Smooth muscle cell (in vitro differentiated cells): ENCODE measurements around the gene ZDHHC16. TPM values are rescaled to one million over a fixed set of nuclear protein-coding genes. Genes with fewer than 3 reads are reported as not detected.

Experiments used
- DNase-seq: peaks from one replicate; lab custom pipeline; 2025; ENCODE audit not compliant: unreplicated experiment; lab: John Stamatoyannopoulos, UW
- H2AFZ ChIP-seq: fragments of 200-600 bp; sonication (generic); 2 replicates; pipeline ENCODE4 v1.6.0; 2016; ENCODE audit warnings: antibody characterized with exemption, low read depth, mild to moderate bottlenecking
- H3F3A ChIP-seq: fragments of 200-600 bp; sonication (generic); 2 replicates; pipeline ENCODE4 v1.6.0; 2017; ENCODE audit warnings: antibody characterized with exemption, low read depth
- H3K27ac ChIP-seq: fragments of 200-600 bp; sonication (generic); 2 replicates; pipeline ENCODE4 v1.5.1; 2016; ENCODE audit warnings: low read depth, mild to moderate bottlenecking
- H3K27me3 ChIP-seq: fragments of 200-600 bp; sonication (generic); 2 replicates; pipeline ENCODE4 v1.6.1; 2016; ENCODE audit warnings: low read depth, mild to moderate bottlenecking
- H3K36me3 ChIP-seq: fragments of 200-600 bp; sonication (generic); 2 replicates; pipeline ENCODE4 v1.5.1; 2016; ENCODE audit warnings: low read depth
- H3K4me1 ChIP-seq: fragments of 200-600 bp; sonication (generic); 2 replicates; pipeline ENCODE4 v1.5.1; 2016; ENCODE audit warnings: low read depth
- H3K4me2 ChIP-seq: fragments of 200-600 bp; sonication (generic); 2 replicates; pipeline ENCODE4 v1.6.0; 2016; ENCODE audit warnings: mild to moderate bottlenecking
- H3K4me3 ChIP-seq: fragments of 200-600 bp; sonication (generic); 2 replicates; pipeline ENCODE4 v1.5.1; 2016; ENCODE audit warnings: mild to moderate bottlenecking
- H3K79me2 ChIP-seq: fragments of 200-600 bp; sonication (generic); 2 replicates; pipeline ENCODE4 v1.6.0; 2016; ENCODE audit warnings: low read depth, mild to moderate bottlenecking
- H3K9ac ChIP-seq: fragments of 200-600 bp; sonication (generic); 2 replicates; pipeline ENCODE4 v1.6.0; 2016; ENCODE audit warnings: low read depth
- H3K9me3 ChIP-seq: fragments of 200-600 bp; sonication (generic); replicated peaks from 2 replicates; pipeline ENCODE4 v1.5.1; 2016; ENCODE audit warnings: low read depth
- H4K20me1 ChIP-seq: fragments of 200-600 bp; sonication (generic); 2 replicates; pipeline ENCODE4 v1.6.0; 2016; ENCODE audit warnings: low read depth
- WGBS: methylation state at CpG from one replicate; pipeline ENCODE4 v1.1.7; 2016; ENCODE audit warnings: low lambda C conversion rate; 5-methylcytosine and 5-hydroxymethylcytosine counted together
- polyA plus RNA-seq: library from polyadenylated mRNA; unstranded; fragments of >200 nt; fragmentation: Nextera tagmentation; extraction: Ambion mirVana; gene quantifications from 2 replicates; pipeline ENCODE4 v1.2.1, GENCODE V29; 2016
- total RNA-seq: library from RNA; depleted of rRNA; stranded (reverse); fragments of >200 nt; gene quantifications from 2 replicates; pipeline ENCODE4 v1.2.3, GENCODE V29; 2014
- TF ChIP-seq, protein P1 (sequence below): fragments of 200-600 bp; sonication (generic); IDR thresholded peaks from 2 replicates; pipeline ENCODE4 v1.5.1; 2017; ENCODE audit warnings: borderline replicate concordance, mild to moderate bottlenecking, antibody characterized with exemption; ENCODE audit not compliant: insufficient read depth, poor library complexity, severe bottlenecking

ZDHHC16 gene
- total and polyA plus RNA-seq, 2 experiments from 2014 or later: 50.3 to 73.3 TPM

DNA sequence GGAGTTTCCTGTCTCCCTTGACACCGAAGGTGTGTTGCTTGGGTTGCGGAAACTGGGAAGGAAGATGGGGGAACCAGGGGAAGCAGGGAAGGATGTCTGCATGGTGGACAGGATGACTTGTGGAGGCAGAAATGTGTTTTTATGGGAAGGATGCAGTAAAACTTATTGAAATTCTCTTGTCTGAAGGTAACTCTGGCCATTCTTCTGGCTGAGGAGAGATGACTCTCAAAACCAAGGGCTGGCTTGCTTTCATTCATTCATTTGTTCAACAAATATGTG lies 54.3 kb downstream of the ZDHHC16 start:
- H3K4me1 ChIP-seq: peaks cover 21% of the 10 kb centered on the region
- 73% methylated on average over 2 of the region's 2 CpGs for WGBS
- H3K79me2 ChIP-seq: peaks cover 86% of the 10 kb centered on the region
- no peaks in the 10 kb centered on the region for H3K36me3 ChIP-seq
- TF ChIP-seq, protein P1, sequence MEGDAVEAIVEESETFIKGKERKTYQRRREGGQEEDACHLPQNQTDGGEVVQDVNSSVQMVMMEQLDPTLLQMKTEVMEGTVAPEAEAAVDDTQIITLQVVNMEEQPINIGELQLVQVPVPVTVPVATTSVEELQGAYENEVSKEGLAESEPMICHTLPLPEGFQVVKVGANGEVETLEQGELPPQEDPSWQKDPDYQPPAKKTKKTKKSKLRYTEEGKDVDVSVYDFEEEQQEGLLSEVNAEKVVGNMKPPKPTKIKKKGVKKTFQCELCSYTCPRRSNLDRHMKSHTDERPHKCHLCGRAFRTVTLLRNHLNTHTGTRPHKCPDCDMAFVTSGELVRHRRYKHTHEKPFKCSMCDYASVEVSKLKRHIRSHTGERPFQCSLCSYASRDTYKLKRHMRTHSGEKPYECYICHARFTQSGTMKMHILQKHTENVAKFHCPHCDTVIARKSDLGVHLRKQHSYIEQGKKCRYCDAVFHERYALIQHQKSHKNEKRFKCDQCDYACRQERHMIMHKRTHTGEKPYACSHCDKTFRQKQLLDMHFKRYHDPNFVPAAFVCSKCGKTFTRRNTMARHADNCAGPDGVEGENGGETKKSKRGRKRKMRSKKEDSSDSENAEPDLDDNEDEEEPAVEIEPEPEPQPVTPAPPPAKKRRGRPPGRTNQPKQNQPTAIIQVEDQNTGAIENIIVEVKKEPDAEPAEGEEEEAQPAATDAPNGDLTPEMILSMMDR: no peak
- peak overlapping the region; percentile 88 for H3K4me2 ChIP-seq
- no peaks in the 10 kb centered on the region for H3F3A ChIP-seq
- no peak overlapping the region for H2AFZ ChIP-seq
- peaks cover 77% of the 10 kb centered on the region for H4K20me1 ChIP-seq
- peak overlapping the region; percentile 87 for H3K27ac ChIP-seq
- peak overlapping the region; percentile 76 for H3K9ac ChIP-seq
- H3K27me3 ChIP-seq: no peaks in the 10 kb centered on the region
- H3K4me3 ChIP-seq: peak overlapping the region; percentile 80
- no peaks in the 10 kb centered on the region for H3K9me3 ChIP-seq
- DNase-seq: no peak

DNA sequence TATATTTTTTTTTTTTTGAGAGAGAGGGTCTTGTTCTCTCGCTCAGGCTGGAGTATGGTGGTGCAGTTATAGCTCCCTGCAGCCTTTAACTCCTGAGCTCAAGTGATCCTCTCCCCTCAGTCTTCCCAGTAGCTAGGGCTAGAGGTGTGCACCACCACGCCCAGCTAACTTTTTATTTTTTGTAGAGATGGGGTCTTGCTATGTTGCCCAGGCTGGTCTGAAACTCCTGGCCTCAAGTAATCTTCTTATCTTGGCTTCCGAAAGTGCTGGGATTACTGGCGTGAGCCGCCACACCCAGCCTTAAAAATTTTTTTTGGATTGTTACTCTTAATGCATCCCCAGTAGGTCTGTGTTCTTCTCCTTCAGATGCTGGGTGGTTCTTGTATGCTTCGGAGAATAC lies 56.9 kb downstream of the ZDHHC16 start:
- no peak for DNase-seq
- H3K36me3 ChIP-seq: no peaks in the 10 kb centered on the region
- no peak overlapping the region for H3K4me2 ChIP-seq
- H2AFZ ChIP-seq: no peak overlapping the region
- H3K79me2 ChIP-seq: peaks cover 88% of the 10 kb centered on the region
- H3K27me3 ChIP-seq: no peaks in the 10 kb centered on the region
- peaks cover 1% of the 10 kb centered on the region for H3K4me1 ChIP-seq
- no peak overlapping the region for H3K9ac ChIP-seq
- 90% methylated on average over 6 of the region's 6 CpGs for WGBS
- H4K20me1 ChIP-seq: peaks cover 83% of the 10 kb centered on the region
- H3F3A ChIP-seq: no peaks in the 10 kb centered on the region
- TF ChIP-seq, protein P1: no peak
- H3K27ac ChIP-seq: no peak overlapping the region
- H3K9me3 ChIP-seq: no peaks in the 10 kb centered on the region
- no peak overlapping the region for H3K4me3 ChIP-seq

DNA sequence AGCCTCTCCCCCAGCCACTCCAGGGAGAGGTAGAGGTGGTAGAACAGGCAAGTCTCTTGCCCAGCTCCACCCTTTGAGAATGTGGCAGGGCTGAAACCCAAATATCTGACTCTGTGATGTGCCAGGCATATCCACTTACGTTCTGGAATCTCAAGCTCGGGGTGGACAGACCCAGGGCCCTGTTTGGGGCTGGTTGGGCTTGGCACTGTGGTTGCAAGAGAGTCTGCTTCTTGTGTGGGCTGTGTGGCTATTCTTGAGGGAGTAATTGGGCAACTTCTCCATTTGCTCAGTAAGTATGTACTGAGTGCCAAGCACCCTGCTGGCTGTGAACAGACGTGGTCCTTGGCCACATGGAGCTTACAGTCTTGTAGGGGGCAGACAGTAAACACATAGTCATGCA lies 57.4 kb downstream of the ZDHHC16 start:
- TF ChIP-seq, protein P1: no peak
- Histone ChIP-seq H3K27ac (no peak overlapping the region), H3K4me3 (no peak overlapping the region), H4K20me1 (peaks cover 88% of the 10 kb centered on the region), H3K4me1 (peaks cover 5% of the 10 kb centered on the region), H3F3A (no peaks in the 10 kb centered on the region), H3K4me2 (no peak overlapping the region), H2AFZ (no peak overlapping the region), H3K9me3 (no peaks in the 10 kb centered on the region), H3K27me3 (no peaks in the 10 kb centered on the region), H3K36me3 (no peaks in the 10 kb centered on the region), H3K9ac (no peak overlapping the region), H3K79me2 (peaks cover 93% of the 10 kb centered on the region)
- no peak for DNase-seq
- WGBS: 90% methylated on average over 3 of the region's 3 CpGs

DNA sequence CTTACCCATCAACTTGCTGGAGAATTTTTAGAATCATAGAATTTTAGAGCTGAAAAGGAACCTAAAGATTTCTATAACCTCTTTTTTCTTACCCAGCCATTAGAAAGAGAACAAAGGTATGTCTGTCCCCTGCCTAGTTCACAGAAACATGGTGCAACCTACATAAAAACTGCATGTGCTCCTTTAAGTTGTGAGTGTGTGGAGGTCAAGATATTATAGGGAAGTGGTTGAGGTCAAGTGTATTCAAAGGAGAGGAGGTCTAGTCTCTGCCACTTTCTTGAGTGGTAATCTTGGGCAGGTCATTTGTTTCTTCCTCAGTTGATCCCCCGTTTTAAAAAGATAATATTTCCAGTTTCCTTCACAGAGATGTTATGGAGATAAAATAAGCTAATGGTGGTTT lies 59.2 kb downstream of the ZDHHC16 start:
- no peaks in the 10 kb centered on the region for H3K27me3 ChIP-seq
- peaks cover 5% of the 10 kb centered on the region for H3K4me1 ChIP-seq
- peaks cover 99% of the 10 kb centered on the region for H4K20me1 ChIP-seq
- no peak overlapping the region for H2AFZ ChIP-seq
- no peak overlapping the region for H3K4me2 ChIP-seq
- TF ChIP-seq, protein P1: no peak
- no peaks in the 10 kb centered on the region for H3K36me3 ChIP-seq
- H3F3A ChIP-seq: no peaks in the 10 kb centered on the region
- peaks cover 98% of the 10 kb centered on the region for H3K79me2 ChIP-seq
- no peak overlapping the region for H3K27ac ChIP-seq
- WGBS: 100% methylated on average over 1 of the region's 1 CpG
- no peaks in the 10 kb centered on the region for H3K9me3 ChIP-seq
- H3K9ac ChIP-seq: no peak overlapping the region
- DNase-seq: no peak
- no peak overlapping the region for H3K4me3 ChIP-seq
